Cerebellar cortex (tissue), 1 donor: ENCODE measurements around the gene PHF19.

Source experiments
- DNase-seq: peaks from one replicate; pipeline ENCODE4 v3.0.0-alpha.2; 2015; ENCODE audit warnings: low spot score

Gene PHF19

GRCh38 chr9:120913647-120914264, 36.8 kb upstream of the PHF19 start:
- no peak for DNase-seq

GRCh38 chr9:120912958-120913646, 36.1 kb upstream of the PHF19 start:
- DNase-seq = no peak

- no peak for DNase-seq
Measured at GRCh38 chr9:120911295-120911837, 34.4 kb upstream of the PHF19 start.

GRCh38 chr9:120910643-120911042, 33.7 kb upstream of the PHF19 start:
- no peak for DNase-seq

- no peak for DNase-seq
Measured at GRCh38 chr9:120909904-120910303, 32.9 kb upstream of the PHF19 start.

- no peak for DNase-seq
Measured at GRCh38 chr9:120905315-120906164, 28.6 kb upstream of the PHF19 start.

GRCh38 chr9:120904978-120905301, 28.0 kb upstream of the PHF19 start:
- no peak for DNase-seq

GRCh38 chr9:120904061-120904977, 27.3 kb upstream of the PHF19 start:
- DNase-seq = no peak

GRCh38 chr9:120902569-120903535, 25.9 kb upstream of the PHF19 start:
- no peak for DNase-seq

- DNase-seq = no peak
Measured at GRCh38 chr9:120901755-120902568, 25.0 kb upstream of the PHF19 start.

- DNase-seq = no peak
Measured at GRCh38 chr9:120900824-120901223, 23.8 kb upstream of the PHF19 start.

- DNase-seq = no peak
Measured at GRCh38 chr9:120899490-120900068, 22.6 kb upstream of the PHF19 start.

GRCh38 chr9:120898396-120898795, 21.4 kb upstream of the PHF19 start:
- DNase-seq = no peak

- DNase-seq = no peak
Measured at GRCh38 chr9:120895951-120896350, 19.0 kb upstream of the PHF19 start.

- DNase-seq = no peak
Measured at GRCh38 chr9:120894321-120895148, 17.5 kb upstream of the PHF19 start.

- DNase-seq = no peak
Measured at GRCh38 chr9:120893611-120894307, 16.8 kb upstream of the PHF19 start.

- no peak for DNase-seq
Measured at GRCh38 chr9:120892748-120893610, 16.0 kb upstream of the PHF19 start.
